Gastrocnemius medialis (tissue), 4 donors: Measurements from ENCODE around the gene CASZ1.

Experiments used
- POLR2A ChIP-seq, 2 donors: fragments of 450-650 bp; IDR thresholded peaks; one replicate each; pipeline ENCODE4 v1.6.1; 2017; ENCODE audit warnings: antibody characterized with exemption in 2 of 2, mild to moderate bottlenecking in 2 of 2, moderate library complexity in 2 of 2
- TF ChIP-seq, protein P1 (sequence below), 5 experiments: fragments of 450-650 bp in 3 of 5; fragments of 200-600 bp in 2 of 5; sonication (generic) in 2 of 5; IDR thresholded peaks in 4 of 5; conservative IDR thresholded peaks in 1 of 5; 1 replicate in 4 of 5; 2 replicates in 1 of 5; pipeline ENCODE4 v1.5.1; 2016 to 2019; ENCODE audit warnings: antibody characterized with exemption in 5 of 5, mild to moderate bottlenecking in 3 of 5, moderate library complexity in 3 of 5

DNA sequence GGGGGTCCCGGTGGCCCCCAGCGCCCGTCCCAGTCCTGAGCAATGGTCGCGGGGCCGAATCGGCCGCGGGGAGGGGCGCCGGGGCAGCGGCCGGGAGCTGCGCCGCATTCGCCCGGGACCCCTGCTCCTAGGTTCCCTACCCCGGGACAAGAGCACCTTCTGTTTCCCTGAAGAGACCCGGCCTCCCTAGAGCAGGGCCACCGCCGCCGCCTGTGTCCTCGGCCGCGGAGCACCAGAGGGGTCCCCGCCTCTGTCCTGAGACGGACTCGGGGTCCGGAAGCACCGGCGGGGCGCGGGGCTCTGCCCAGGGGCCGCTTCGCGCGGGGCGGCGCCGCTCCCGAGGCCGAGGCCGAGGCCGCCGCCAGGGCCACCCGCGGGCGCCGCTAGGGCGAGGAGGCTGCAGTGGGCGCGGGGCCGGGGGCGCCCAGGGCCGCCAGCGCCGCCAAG is 157.9 kb downstream of the CASZ1 start:
- TF ChIP-seq, protein P1, sequence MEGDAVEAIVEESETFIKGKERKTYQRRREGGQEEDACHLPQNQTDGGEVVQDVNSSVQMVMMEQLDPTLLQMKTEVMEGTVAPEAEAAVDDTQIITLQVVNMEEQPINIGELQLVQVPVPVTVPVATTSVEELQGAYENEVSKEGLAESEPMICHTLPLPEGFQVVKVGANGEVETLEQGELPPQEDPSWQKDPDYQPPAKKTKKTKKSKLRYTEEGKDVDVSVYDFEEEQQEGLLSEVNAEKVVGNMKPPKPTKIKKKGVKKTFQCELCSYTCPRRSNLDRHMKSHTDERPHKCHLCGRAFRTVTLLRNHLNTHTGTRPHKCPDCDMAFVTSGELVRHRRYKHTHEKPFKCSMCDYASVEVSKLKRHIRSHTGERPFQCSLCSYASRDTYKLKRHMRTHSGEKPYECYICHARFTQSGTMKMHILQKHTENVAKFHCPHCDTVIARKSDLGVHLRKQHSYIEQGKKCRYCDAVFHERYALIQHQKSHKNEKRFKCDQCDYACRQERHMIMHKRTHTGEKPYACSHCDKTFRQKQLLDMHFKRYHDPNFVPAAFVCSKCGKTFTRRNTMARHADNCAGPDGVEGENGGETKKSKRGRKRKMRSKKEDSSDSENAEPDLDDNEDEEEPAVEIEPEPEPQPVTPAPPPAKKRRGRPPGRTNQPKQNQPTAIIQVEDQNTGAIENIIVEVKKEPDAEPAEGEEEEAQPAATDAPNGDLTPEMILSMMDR (IDR thresholded peaks at IDR 0.05 in 4 of 5, conservative IDR thresholded peaks at IDR 0.05 in 1 of 5): no peak
- no peak for TF ChIP-seq POLR2A (IDR thresholded peaks at IDR 0.05)
